Left lung (tissue), 10 donors: ENCODE results near the gene KLHDC10. TPM values are rescaled to one million over a fixed set of nuclear protein-coding genes. Genes with fewer than 3 reads are reported as not detected.

Experiments
- ATAC-seq: fragments of 200-7000 bp; cut with Tn5 transposase; one replicate; pipeline ENCODE4 v1.9.1; 2020; ENCODE audit warnings: moderate library complexity
- DNase-seq, 4 donors: peaks; one replicate each; pipeline ENCODE4 v3.0.0-alpha.2; 2013 to 2020
- H3K27ac ChIP-seq, 2 donors: fragments of 200-600 bp; sonication (generic) in 1 of 2; one replicate each; pipeline versions ENCODE4 v1.5.0 to v1.8.0; 2020 to 2021
- H3K27me3 ChIP-seq, 2 donors: fragments of 200-600 bp; sonication (generic) in 1 of 2; one replicate each; pipeline versions ENCODE4 v1.5.0 to v1.8.0; 2020 to 2021
- H3K36me3 ChIP-seq, 2 donors: fragments of 200-600 bp; sonication (generic) in 1 of 2; one replicate each; pipeline versions ENCODE4 v1.5.0 to v1.8.0; 2020 to 2021
- H3K4me1 ChIP-seq, 2 donors: fragments of 200-600 bp; one replicate each; pipeline ENCODE4 v1.8.0; 2021
- H3K4me3 ChIP-seq, 2 donors: fragments of 200-600 bp; sonication (generic) in 1 of 2; one replicate each; pipeline versions ENCODE4 v1.5.0 to v1.8.0; 2020 to 2021; ENCODE audit warnings: mild to moderate bottlenecking in 1 of 2
- H3K9me3 ChIP-seq, 2 donors: fragments of 200-600 bp; sonication (generic) in 1 of 2; one replicate each; pipeline versions ENCODE4 v1.5.0 to v1.8.0; 2020 to 2021
- CTCF ChIP-seq, 2 donors: fragments of 200-600 bp; sonication (generic) in 1 of 2; IDR thresholded peaks; one replicate each; pipeline versions ENCODE4 v1.5.0 to v1.8.0; 2021; ENCODE audit warnings: antibody characterized with exemption in 2 of 2
- intact Hi-C, 2 donors: fragments of 100-400 bp; cut with DNase I; formaldehyde crosslinking; loops; one replicate each; pipeline versions ENCODE4 v1.11.2 to v1.14.2; 2022
- polyA plus RNA-seq, 6 donors: library from polyadenylated mRNA; unstranded; fragments of 120-200 nt; gene quantifications; one replicate each; pipeline ENCODE4 v1.2.1, GENCODE V29; 2013; ENCODE audit not compliant: insufficient read length in 6 of 6
- total RNA-seq, 2 donors: library from RNA; stranded (reverse); fragmentation: NEBNext Ultra II Directional; extraction: Animal tissue kit (Norgen Biotek cat#: 25700); gene quantifications; one replicate each; pipeline ENCODE4 v1.2.1, GENCODE V29; 2021
- donor health status: DM: no; HTN: yes; CAD: no.
- donor health status: DM: no; HTN: no; CAD: no.

Gene KLHDC10
- total and polyA plus RNA-seq, 8 donors = 33.3 to 39.7 (median 37.9) TPM

DNA sequence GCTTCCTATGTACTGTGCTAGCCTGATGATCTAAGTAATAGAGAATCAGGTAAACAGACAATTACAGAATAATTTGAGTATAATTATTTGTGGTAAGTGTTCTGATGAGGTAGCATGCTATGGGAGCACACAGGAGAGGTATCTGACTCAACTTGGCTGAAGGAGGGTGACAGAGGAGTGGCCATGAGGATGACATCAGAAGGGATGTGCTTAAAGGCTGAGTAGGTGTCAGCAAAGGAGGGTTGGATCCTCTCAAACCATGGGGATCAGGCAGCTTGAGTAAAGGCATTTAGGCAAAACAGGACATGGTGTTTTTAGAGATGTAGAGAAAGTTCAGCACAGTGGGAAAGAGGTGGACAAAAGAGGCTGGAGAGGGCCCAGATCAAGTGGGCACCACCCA, 29.0 kb downstream of the KLHDC10 start:
- intact Hi-C loops = no loop called here
- H3K27ac ChIP-seq = no peak overlapping the region

DNA sequence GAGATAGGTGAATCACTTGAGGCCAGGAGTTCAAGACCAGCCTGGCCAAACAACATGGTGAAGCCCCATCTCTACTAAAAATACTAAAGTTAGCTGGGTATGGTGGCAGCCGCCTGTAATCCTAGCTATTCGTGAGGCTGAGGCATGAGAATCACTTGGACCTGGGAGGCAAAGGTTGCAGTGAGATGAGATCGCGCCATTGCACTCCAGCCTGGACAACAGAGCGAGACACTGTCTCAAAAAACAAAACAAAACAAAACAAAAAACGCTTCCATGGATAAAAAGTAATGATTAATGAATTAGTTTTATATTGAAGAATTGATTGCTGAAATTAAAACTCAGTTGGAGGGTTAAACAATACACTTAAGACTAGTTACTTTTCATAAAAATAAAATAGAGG, 32.3 kb downstream of the KLHDC10 start:
- Histone ChIP-seq H3K4me3 (no peak overlapping the region), H3K27ac (no peak overlapping the region), H3K9me3 (no peaks in the 10 kb centered on the region), H3K4me1 (no peaks in the 10 kb centered on the region), H3K36me3 (peaks cover 0 to 6% of the 10 kb centered on the region in 2 donors), H3K27me3 (no peaks in the 10 kb centered on the region)
- no peak for TF ChIP-seq CTCF (IDR thresholded peaks at IDR 0.05)
- DNase-seq = no peak
- ATAC-seq = no peak
- intact Hi-C loops = no loop called here

More for the DNA sequence above, 29.0 kb downstream of the KLHDC10 start:
- H3K36me3 ChIP-seq = peaks cover 0 to 6% of the 10 kb centered on the region in 2 donors
- H3K4me3 ChIP-seq = no peak overlapping the region
- DNase-seq (no peak), ATAC-seq (no peak)
- TF ChIP-seq CTCF (IDR thresholded peaks at IDR 0.05) = no peak
- H3K4me1 ChIP-seq = peaks cover 5% of the 10 kb centered on the region in 2 donors
- no peaks in the 10 kb centered on the region for H3K9me3 ChIP-seq
- no peaks in the 10 kb centered on the region for H3K27me3 ChIP-seq

DNA sequence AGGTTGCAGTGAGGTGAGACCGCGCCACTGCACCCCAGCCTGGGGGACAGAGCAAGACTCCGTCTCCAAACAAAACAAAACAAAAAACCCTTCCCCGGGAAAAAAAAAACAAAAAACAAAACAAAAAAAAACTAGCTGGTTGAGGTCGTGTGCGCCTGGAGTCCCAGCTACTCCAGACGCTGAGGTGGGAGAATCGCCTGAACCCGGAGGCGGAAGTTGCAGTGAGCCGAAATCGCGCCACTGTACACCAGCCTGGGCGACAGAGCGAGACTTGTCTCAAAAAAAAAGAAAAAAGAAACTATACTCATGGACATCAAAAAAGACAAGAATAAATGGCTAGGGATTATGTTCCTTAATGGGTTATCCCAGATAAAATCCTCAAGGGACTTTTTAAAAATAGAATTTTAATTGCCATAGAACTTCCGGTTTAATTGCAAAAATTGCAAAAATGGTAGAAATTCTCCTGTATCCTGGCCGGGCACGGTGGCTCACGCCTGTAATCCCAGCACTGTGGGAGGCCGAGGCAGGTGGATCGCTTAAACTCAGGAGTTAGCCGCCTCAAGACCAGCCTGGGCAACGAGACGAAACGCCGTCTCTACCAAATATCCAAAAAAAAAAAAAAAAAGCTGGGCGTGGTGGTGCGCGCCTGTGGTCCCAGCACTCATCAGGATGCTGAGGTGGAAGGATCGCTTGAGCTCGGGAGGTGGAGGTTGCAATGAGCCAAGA, 37.8 kb downstream of the KLHDC10 start:
- no peak for TF ChIP-seq CTCF (IDR thresholded peaks at IDR 0.05)
- Histone ChIP-seq H3K4me3 (no peak overlapping the region), H3K9me3 (no peaks in the 10 kb centered on the region), H3K27ac (no peak overlapping the region), H3K36me3 (no peaks in the 10 kb centered on the region), H3K27me3 (no peaks in the 10 kb centered on the region), H3K4me1 (no peaks in the 10 kb centered on the region)
- DNase-seq = no peak
- no peak for ATAC-seq
- intact Hi-C loops = no loop called here

- no peak for ATAC-seq
- Histone ChIP-seq H3K9me3 (no peaks in the 10 kb centered on the region), H3K27ac (no peak overlapping the region), H3K4me3 (no peak overlapping the region), H3K27me3 (no peaks in the 10 kb centered on the region), H3K4me1 (no peaks in the 10 kb centered on the region), H3K36me3 (no peaks in the 10 kb centered on the region)
- DNase-seq = no peak
- TF ChIP-seq CTCF (IDR thresholded peaks at IDR 0.05) = no peak
- intact Hi-C loops = no loop called here
Measured at GRCh38 chr7:130108809-130109208, 38.5 kb downstream of the KLHDC10 start.

DNA sequence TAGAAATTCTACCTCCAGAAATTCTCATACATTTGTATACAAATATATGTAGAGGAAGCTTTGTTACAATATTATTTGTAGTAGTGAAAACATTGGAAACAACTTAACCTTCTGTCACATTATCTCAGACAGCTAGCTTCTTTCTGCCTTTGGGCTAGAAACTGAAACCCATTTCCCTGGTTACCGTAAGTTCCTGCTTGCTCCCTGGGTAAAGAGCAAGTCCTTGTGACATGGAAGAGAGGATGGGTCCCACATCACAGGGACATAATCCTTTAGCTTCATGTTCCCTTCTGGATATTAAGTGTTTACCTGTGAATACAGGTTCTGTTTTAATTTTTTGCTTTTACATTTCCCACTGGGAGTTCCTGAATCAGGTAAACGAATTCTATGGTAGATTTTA, 41.8 kb downstream of the KLHDC10 start:
- intact Hi-C loops = no loop called here
- no peak overlapping the region for H3K4me3 ChIP-seq
- no peaks in the 10 kb centered on the region for H3K36me3 ChIP-seq
- no peaks in the 10 kb centered on the region for H3K4me1 ChIP-seq
- ATAC-seq = no peak
- H3K27me3 ChIP-seq = no peaks in the 10 kb centered on the region
- no peak for DNase-seq
- H3K27ac ChIP-seq = no peak overlapping the region
- TF ChIP-seq CTCF (IDR thresholded peaks at IDR 0.05) = no peak
- H3K9me3 ChIP-seq = no peaks in the 10 kb centered on the region
